Activated CD8-positive, alpha-beta memory T cell treated with anti-CD3 and anti-CD28 coated beads, Interleukin-2, amount 50 U/mL, for 48 hours (primary cell): Measurements from ENCODE around the gene ZNF518A.
"Not testable (repeated sequence)": the region's sequence is repeated elsewhere in the genome, so short reads cannot be mapped to it uniquely, and the experiment has no call there.

Experiments used
- DNase-seq: peaks from one replicate; pipeline ENCODE4 v3.0.0-alpha.2; 2020

ZNF518A gene

DNA sequence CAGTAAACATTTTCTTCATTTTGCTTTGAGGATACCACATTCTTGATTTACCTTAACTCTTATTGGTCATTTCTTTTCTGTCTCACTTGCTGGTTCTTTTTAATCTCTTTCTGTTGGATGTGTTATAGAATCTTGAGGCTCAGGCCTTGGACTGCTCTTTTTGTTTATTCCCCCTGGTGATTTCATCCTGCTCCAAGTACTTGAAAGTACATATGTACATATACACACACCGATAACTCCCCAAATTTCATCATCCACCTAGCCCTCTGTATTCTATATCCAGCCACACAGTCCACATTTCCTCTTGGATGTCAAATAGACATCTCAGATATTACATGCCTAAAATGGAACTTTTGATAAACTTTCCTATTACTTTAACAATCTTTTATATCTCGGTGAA is 7.5 kb downstream of the ZNF518A start:
- DNase-seq = no peak

DNA sequence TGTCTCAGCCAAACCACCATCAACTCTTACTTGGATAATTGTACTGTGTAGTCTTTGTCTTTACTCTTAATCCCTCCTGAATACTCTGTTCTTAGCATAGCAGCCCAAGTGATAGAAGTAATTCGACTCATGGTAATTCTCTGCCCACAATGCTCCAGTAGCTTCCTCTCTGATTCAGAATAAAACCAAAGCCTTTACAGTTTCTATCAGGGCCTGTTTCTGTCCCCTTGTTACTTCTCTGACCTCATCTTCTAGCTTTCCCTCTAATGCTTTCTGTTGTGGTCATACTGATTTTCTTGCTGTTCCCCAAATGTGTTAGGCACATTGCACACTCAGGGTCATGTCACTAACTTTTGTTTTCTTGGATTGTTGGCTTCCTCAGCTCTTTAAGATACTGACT is 8.0 kb downstream of the ZNF518A start:
- no peak for DNase-seq

DNA sequence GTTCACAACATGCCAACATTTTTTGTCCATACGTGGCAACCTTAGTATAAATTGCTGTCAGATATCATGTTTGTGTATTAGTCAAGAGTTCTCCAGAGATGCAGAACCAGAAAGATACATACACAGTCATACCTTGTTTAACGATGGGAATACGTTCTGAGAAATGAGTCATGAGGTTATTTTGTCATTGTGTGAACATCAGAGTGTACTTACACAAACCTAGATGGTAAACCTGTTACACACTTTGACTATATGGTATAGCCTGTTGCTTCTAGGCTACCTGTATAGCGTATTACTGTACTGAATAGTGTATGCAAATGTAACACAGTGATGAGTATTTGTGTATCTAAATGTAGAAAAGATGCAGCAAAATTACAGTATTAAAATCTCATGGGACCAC is 22.3 kb downstream of the ZNF518A start:
- no peak for DNase-seq

DNA sequence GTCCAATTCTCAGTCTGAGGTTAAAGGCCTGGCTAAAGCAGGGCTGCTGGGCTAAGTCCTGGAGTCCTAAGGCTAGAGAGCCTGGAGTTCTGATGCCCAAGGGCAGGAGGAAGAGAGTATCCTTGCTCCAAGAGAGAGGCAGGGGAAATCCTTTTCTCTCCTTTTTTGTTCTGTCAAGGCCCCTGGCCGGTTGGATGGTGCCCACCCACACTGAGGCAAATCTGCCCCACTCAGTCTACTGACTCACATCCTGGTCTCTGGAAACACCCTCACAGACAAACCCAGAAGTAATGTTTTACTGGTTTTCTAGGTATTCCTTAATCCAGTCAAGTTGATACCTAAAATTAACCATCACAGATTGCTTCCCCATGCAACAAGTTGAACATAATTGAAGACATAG is 23.0 kb downstream of the ZNF518A start:
- DNase-seq = no peak

DNA sequence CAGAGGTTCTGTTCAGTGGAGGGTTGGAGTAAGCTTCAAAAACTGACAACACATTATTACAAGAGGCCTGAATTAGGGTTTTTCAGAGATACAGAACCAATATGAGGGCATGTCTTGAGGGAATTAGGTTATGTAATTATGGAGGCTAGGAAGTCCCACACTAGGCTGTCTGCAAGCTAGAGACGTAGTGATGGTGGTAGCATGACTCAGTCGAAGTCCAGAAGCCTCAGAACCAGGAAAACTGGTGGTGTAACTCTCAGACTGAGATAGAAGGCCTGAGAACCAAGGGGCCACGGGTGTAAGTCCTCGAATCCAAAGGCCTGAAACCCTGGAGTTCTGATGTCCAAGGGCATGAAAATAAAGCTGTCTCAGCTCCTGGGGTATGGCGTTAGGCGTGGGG is 35.6 kb downstream of the ZNF518A start:
- DNase-seq = no peak

DNA sequence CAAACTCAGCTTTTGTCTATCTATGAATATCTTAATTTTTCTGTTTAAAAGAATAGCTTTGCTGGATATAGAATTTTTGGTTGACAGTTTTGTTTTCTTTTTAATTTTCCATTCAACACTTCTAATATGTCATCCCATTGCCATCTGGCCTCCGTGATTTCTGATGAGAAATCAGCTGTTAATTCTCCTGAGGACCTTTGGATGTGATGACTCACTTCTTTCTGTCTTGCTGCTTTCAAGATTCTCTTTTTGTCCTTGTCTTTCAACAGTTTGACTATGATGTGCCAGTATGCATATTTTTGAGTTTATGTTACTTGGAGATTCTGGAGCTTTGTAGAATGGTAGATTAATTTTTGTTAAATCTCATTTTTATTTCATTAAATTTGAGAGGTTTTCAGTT is 38.4 kb downstream of the ZNF518A start:
- no peak for DNase-seq

DNA sequence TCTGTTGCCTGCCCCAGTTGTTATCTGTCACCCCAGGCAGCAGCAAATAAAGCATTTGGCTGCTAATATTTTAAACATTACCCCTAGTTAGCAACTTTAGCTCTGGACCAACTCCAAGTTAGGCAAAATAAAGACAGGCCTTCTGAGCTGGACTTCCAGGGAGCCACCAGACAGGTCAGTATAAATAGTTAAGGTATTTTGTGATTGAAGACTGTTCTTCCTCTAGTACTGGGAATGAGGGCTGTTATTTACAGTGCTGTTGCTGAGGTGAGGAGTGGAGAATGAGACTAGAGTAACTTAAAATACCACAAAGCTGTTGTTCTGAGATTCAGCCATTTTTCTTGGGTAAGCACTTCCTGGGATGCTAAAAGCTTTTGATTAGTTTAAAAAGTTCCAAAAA is 40.1 kb downstream of the ZNF518A start:
- DNase-seq = no peak

DNA sequence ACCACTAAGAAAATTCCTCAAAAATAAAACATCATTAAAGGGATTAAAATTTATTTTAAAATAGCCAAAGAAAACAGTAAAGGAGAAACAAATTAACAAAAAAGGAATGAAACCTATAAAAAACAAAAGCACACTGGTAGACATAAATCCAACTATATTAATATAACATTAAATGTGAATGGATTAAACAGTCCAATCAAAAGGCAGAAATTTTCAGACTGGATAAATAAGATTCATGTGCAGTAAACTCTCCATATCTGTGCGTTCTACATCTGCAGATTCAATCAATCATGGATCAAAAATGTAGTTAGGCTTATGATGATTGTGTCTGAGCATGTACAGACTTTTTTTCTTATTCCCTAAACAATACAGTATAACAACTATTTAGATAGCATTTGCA is 42.6 kb downstream of the ZNF518A start:
- DNase-seq = no peak

DNA sequence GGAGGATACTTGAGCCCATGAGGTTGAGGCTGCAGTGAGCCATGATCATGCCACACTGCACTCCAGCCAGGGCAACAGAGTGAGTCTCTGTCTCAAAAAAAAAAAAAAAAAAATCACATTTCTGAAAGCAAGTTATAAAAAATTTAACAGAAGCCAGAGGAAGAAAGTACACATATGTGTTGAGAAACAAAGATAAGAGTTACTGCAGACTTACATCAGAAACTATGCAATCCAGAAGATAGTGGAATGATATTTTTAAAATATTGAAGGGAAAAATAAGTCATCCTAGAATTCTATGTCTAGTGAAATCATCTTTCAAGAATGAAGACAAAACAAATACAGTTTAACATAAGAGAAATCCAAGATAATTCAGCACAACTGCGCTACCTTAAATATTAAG is 46.9 kb downstream of the ZNF518A start:
- no peak for DNase-seq

DNA sequence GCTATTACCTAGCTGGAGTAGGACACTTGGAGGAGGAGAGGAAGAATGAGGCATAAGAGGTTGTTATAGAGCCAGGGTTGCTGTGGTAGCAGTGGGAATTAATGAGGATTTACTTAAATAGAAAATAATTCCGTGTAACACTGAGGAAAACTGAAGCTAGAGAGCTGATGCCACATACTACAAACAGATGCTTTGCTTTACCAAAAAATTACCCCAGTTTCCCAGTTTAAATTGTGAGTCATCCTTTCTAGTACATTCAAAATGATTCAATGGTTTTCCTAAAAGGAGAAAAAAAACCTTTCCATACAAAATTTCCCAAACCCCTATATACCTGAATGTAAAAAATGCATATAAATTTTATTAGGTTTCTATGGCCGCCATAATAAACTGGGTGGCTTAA is 58.3 kb downstream of the ZNF518A start:
- DNase-seq = no peak

DNA sequence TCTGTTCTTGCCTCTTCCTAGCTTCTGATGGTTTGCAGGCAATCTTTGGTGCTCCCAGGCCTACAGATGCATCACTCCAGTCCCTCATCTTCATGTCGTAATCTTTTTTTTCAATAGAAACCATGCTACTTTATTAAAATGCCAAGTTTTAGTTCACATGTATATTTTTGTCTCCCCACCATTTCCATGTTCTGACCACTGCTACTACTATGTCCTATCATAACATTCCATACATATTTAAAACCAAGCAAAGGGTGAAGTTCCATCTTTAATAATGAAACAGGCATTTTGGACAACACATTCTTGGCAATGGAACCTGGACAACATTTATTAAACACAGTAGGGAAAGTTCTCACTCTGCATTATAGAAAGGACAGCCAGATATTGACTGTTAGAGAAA is 58.8 kb downstream of the ZNF518A start:
- DNase-seq = no peak

DNA sequence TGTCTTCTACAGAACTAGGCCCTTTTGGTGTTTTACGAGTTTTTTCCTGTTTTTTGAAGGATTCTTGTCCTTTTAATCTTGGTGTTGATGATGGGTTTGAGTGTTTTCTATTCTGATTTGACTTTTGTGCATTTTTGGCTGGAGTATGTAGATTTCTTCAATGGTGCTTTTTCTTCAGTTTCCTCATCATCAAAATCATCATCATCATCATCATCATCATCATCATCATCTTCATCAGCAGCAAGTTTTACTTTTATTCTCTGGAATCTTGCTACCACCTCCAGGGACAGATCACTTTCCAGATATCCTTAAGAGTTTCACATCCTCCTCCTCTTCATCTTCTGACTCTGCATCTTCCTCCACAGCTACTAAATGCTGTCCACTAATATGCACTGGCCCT is 59.4 kb downstream of the ZNF518A start:
- DNase-seq = not testable (repeated sequence)

DNA sequence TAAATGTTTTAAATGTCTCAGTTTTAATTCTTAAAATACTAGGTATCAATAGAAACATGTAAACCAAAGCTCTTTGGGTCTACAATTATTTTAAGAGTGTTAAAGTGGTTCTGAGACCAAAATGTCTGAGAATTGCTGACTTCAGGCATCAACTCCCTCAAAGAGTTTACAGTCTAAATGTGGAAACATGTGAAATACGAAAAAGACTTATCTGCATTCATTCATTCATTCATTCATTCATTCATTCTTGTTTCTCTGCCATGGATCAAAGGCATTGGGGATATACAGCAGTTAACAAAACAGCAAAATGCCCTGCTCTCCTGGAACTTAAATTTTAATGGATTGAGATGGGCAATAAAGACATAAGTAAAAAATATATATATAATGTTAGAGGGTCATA is 71.4 kb downstream of the ZNF518A start:
- DNase-seq = no peak

DNA sequence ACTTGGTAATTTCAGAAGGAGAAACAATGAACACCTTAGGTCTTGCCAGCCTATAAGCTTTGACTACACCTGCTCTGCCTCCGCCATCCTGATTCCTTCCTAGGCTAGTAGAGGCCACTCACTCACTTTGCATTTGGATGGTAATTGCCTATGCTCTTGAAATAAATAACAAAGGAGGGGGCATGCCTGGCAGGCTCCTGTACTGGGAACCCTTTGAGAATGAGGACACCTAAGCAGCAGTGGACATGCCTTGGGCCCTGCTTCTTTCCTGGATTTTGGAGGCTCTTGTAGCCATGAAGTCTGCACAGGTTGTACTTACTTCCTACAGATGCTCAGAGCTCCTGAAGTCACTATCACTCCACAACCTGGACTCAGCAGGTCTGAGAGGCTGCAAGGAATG is 75.5 kb downstream of the ZNF518A start:
- no peak for DNase-seq

DNA sequence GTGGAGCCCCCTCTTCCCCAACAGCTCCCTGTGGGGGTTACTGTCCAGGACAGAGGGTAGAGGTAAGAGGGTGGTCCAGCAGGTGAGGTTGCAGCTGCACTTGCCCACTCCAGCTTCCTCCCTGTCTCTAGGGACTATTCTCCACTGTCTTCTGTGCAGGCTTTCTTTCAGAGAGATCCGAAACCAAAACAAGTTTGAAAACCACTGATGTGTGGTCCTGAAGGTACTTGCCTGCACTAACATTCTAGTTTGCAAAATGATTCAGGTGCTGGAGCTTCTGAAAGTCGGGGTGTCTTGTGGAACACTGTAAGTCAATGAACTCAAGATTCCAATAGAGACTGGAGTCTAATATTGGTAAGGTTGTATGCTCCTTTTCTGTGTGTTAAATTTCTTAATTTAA is 78.2 kb downstream of the ZNF518A start:
- no peak for DNase-seq

DNA sequence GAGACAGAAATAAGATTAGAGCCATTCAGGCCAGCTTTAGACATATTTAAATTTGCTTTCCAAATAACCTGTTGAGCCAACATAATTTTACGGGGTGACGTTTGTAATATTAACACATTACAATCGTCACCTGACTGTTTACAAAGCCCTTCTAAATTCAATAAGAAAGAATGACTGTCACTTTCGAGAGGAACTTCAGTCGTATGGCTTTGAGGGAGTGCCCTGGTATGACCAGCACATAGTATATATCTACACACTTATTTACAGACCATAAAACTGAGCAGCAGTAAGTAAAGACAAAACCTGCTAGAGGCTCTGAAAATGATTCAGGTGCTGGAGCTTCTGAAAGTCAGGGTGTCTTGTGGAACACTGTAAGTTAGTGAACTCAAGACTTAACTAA is 78.8 kb downstream of the ZNF518A start:
- DNase-seq = no peak

DNA sequence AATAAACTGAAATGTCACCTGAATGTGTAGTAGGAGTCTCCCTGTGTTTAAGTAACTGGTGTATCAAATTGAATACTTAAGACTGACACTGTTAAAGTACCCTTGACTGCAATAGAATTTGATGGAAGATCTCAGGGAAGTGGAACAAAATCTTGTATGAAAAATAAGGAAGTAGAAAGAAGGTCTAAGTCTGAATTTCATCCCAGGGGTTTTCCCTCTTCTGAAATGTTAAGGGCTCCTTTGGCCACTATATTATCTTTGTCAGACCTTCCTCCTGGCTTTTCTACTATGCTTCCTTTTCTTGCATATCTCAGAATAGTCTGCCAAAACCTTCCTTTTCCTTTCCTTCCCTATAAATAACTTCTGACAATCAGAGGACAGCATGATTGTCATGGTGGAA is 81.7 kb downstream of the ZNF518A start:
- no peak for DNase-seq

DNA sequence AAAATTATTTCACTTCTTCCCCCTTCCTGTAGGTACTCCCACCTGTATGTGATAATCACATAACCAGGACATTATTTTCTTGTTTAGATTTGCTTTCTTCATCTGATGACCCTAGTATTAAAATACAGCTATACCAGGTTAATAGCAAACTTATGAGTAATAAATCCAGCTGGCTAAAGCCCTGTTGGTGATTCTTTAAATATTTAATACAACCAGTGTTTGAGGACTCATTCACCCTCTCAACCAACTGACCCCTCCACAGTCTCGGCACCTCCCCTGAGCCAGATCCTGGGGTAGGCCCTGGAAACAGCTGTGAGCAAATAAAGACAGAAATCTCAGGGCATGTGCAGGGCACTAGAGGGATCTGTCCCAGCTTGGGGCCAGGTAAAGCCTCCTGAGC is 82.8 kb downstream of the ZNF518A start:
- DNase-seq = no peak
